Skeletal muscle satellite cell (primary cell): ENCODE results near the gene TPT1.

Source experiments
- H3K27me3 ChIP-seq: 2 replicates; pipeline ENCODE4 v1.7.0; 2013; ENCODE audit warnings: low read length; ENCODE audit not compliant: control insufficient read depth, insufficient read depth
- H3K36me3 ChIP-seq: 2 replicates; pipeline ENCODE4 v1.7.0; 2013; ENCODE audit warnings: mild to moderate bottlenecking, control low read depth, low read length; ENCODE audit not compliant: insufficient read depth
- H3K4me1 ChIP-seq: 2 replicates; pipeline ENCODE4 v1.7.0; 2013; ENCODE audit warnings: low read length; ENCODE audit not compliant: control insufficient read depth, insufficient read depth
- H3K4me2 ChIP-seq: 2 replicates; pipeline ENCODE4 v1.7.0; 2013; ENCODE audit warnings: mild to moderate bottlenecking, low read length
- H3K4me3 ChIP-seq: 2 replicates; pipeline ENCODE4 v1.7.0; 2013; ENCODE audit warnings: low read length
- H3K9ac ChIP-seq: 2 replicates; pipeline ENCODE4 v1.7.0; 2013; ENCODE audit warnings: mild to moderate bottlenecking, low read depth, low read length, moderate library complexity
- H3K9me3 ChIP-seq: replicated peaks from 2 replicates; pipeline ENCODE4 v1.7.0; 2013; ENCODE audit warnings: mild to moderate bottlenecking, control low read depth, low read length

Gene TPT1

DNA sequence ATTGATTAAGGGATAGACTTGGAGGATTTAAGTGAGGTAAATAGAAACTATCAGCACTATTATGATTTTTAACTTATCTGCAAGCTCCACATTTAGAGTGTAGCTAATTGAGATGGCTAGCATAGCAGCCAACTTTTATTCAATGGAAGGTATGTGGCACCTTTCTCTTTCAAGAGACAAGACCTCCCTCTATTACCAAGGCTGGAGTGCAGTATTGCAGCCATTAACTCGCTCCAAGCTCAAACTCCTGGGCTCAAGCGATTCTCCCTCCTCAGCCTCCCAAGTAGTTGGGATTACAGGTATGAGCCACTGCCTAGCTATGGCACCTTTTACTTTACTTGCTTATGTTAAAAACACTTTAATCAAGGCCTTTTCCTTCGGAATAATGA lies 8.2 kb downstream of the TPT1 start:
- H3K27me3 ChIP-seq, result no peaks in the 10 kb centered on the region
- peaks cover 36% of the 10 kb centered on the region for H3K36me3 ChIP-seq
- H3K9ac ChIP-seq, result no peak overlapping the region
- no peaks in the 10 kb centered on the region for H3K9me3 ChIP-seq
- H3K4me1 ChIP-seq, result peaks cover 86% of the 10 kb centered on the region
- H3K4me3 ChIP-seq, result no peak overlapping the region
- no peak overlapping the region for H3K4me2 ChIP-seq

DNA sequence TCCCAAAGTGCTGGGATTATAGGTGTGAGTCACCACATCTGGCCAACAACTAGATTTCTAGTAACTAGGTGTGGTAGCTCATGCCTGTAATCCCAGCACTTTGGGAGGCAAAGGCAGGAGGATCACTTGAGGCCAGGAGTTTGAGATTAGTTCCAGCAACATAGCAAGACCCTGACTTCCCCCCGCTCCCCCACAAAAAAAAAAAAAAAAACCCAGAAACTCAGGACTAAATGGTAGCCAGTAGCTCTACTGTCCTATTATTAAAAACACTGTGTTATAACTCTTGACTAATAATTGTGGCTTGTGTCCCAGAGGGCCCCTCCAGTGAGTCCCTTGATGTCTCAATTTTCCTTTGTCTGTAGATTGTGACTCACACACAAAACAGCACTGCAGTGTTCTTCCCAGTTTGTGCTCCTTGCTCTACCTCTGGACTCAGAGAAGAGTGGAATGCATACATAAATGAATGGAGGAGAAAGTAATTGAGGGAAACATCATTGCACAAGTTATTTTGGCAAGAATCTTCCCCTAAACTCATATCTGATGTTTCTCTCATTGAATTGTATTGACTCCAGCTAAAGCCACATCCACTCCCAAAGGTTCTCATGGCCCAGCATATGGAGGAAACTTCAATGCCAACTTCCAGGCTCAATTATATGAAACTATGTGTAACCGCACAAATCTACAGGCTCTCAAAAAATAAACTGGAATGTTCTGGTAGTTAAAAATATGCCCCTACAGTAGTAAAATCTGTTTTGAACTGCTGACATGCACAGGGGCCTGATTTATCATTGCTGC lies 8.8 kb downstream of the TPT1 start:
- H3K4me1 ChIP-seq, result peaks cover 80% of the 10 kb centered on the region
- H3K9me3 ChIP-seq, result no peaks in the 10 kb centered on the region
- H3K4me3 ChIP-seq, result no peak overlapping the region
- H3K27me3 ChIP-seq, result no peaks in the 10 kb centered on the region
- no peak overlapping the region for H3K4me2 ChIP-seq
- no peak overlapping the region for H3K9ac ChIP-seq
- H3K36me3 ChIP-seq, result peaks cover 30% of the 10 kb centered on the region

DNA sequence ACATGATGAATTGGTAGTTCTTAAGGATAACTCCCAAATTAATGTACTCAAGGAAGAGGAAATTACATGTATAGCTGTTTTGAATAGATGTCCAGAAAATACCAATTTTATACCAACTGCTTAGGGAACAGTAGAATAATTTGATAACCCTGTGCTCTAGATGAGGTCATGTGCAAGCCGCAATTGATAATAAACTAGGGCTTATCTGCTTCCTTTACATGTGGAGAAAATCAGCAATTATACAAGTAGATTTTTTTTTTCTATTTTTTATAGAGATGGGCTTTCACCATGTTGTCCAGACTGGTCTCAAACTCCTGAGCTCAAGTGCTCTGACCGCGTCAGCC lies 9.3 kb downstream of the TPT1 start:
- H3K4me3 ChIP-seq, result no peak overlapping the region
- H3K27me3 ChIP-seq, result no peaks in the 10 kb centered on the region
- peaks cover 24% of the 10 kb centered on the region for H3K36me3 ChIP-seq
- no peak overlapping the region for H3K9ac ChIP-seq
- no peaks in the 10 kb centered on the region for H3K9me3 ChIP-seq
- no peak overlapping the region for H3K4me2 ChIP-seq
- H3K4me1 ChIP-seq, result peaks cover 80% of the 10 kb centered on the region

DNA sequence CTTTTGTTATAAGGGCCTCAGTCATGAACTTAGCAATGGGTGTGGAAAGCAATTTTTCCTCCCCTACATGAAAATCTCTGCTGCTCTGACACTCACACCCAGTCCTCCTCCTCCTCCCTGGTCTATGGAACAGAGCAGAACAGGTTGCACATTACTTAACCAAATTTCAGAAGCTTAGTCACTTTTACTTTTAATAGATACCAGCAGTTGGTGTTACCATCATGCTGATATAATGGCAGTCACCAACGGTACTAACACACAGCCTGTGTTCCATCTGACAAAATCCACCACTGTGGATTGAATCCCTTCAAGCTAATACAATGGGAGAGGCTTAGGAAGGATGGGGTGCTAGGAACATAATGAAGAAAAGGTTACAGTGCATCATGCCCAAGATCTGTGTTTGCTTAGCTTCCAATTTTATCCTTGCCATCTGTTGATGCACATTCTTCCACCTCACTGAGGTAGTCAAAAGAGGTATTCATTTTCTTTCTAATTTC lies 9.8 kb downstream of the TPT1 start:
- peaks cover 19% of the 10 kb centered on the region for H3K36me3 ChIP-seq
- H3K27me3 ChIP-seq, result no peaks in the 10 kb centered on the region
- peaks cover 80% of the 10 kb centered on the region for H3K4me1 ChIP-seq
- H3K9me3 ChIP-seq, result no peaks in the 10 kb centered on the region
- no peak overlapping the region for H3K4me2 ChIP-seq
- no peak overlapping the region for H3K9ac ChIP-seq
- H3K4me3 ChIP-seq, result no peak overlapping the region

DNA sequence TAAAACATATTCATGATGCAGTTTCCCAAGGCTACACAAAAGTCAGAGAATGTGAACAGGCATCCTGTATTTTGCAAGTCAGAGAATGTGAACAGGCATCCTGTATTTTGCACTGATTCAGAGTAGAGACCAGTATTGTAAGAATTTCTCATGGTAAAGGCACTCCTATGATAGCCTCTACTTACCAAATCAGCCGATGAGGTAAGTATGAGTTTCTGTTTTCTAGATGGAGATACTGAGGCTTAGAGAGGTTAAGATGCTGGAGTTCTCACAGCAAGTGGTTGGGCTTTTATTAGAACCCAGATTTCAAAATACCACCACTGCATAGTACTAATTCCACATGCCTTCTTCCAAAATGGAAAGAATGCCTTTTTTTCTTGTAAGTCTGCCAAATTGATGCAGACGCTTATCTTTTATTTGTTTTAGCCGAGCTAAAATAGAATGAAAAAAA lies 12.3 kb downstream of the TPT1 start:
- H3K9me3 ChIP-seq, result no peaks in the 10 kb centered on the region
- no peaks in the 10 kb centered on the region for H3K27me3 ChIP-seq
- H3K4me2 ChIP-seq, result no peak overlapping the region
- H3K4me3 ChIP-seq, result no peak overlapping the region
- H3K36me3 ChIP-seq, result no peaks in the 10 kb centered on the region
- no peak overlapping the region for H3K9ac ChIP-seq
- H3K4me1 ChIP-seq, result peaks cover 70% of the 10 kb centered on the region

DNA sequence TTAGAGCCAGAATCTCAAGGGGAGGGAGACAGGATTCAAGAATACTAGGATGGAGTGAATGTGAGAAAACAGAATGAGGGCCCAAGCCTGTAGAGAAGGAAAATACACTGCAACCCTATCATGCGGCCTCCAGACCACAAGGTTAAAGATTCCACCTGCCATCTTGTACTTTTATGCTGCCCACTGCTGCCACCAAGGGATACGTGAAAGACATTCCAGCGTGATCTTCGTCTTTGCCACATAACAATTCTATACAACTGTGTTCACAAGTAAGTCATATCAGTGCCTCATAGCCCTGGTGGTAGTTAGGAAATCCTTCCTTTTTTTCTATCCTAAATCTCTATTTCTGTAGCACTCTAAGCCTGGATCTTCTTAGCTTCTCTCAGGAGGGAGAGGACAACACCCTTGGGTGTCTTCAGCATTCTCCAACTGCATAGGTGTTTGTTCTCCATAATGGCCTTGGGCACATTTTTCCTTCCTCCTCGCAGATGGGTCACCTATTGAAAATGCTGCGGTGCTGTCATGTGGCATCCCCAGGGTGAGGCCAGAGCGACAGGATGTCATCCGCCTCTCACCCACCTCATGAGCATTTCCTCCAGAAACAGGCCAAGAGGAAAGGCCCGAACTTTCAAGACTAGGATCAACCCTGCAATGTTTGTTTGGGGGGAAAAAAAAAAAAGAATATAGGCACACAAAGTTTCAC lies 13.6 kb downstream of the TPT1 start:
- no peak overlapping the region for H3K9ac ChIP-seq
- no peak overlapping the region for H3K4me2 ChIP-seq
- H3K4me3 ChIP-seq, result no peak overlapping the region
- no peaks in the 10 kb centered on the region for H3K27me3 ChIP-seq
- no peaks in the 10 kb centered on the region for H3K36me3 ChIP-seq
- no peaks in the 10 kb centered on the region for H3K9me3 ChIP-seq
- peaks cover 57% of the 10 kb centered on the region for H3K4me1 ChIP-seq

DNA sequence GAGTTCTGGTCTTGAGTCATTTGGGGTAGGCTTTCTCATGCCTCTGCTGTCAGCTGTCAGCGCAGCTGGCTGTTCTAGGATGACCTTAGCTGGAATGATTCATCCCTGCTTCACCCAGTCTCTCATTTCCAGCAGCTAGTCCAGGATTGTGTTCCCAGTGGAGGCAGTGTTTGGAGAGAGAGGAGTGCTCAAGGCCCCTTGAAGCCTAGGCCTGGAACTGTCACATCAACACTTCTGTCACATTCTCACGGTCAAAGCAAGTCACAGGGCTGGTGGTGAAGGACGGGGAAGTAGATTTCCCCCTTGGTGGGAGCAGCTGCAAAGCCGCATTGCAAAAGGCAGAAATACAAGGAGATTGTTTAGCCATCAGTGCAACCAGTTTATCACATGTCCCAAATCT lies 15.2 kb downstream of the TPT1 start:
- H3K4me2 ChIP-seq, result peak overlapping the region; percentile 63
- peaks cover 43% of the 10 kb centered on the region for H3K4me1 ChIP-seq
- H3K36me3 ChIP-seq, result no peaks in the 10 kb centered on the region
- peak overlapping the region; percentile 50 for H3K9ac ChIP-seq
- H3K4me3 ChIP-seq, result peak overlapping the region; percentile 29
- H3K9me3 ChIP-seq, result no peaks in the 10 kb centered on the region
- no peaks in the 10 kb centered on the region for H3K27me3 ChIP-seq

DNA sequence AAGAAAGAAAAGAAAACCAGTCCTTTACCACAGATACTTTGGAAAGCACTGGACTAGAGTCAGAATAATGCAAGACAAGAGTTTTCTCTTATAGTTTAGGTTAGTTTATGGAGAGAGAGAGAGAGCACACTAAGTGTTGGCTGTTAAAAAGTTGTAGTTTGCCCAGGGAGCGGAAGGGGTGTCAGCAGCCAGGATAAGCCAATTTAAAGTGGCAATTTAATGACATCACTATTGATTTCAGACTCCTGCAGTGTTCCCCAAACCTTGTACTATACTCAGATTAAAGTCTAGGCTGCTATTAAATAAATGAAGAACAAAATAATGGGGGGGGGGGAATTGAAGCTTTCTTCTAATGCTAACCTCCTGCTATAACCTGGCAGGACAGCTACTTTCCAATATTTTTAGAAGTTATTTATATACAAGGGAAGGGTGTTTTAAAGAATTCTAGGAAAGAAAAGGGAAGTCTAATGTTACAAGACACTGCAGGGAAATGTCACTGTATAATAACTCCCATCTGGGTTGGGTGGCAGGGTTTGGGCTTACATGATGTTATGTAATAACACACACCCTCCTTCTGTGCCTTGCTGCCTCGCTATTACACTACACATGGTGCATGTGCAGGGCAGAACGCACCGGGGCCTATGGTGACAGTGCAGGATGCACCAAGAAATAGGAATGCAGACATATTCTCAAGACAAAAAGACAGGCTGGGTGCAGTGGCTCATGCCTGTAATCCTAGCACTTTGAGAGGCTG lies 19.9 kb downstream of the TPT1 start:
- Histone ChIP-seq H3K36me3 (no peaks in the 10 kb centered on the region), H3K9me3 (no peaks in the 10 kb centered on the region), H3K4me3 (no peak overlapping the region), H3K4me1 (peaks cover 14% of the 10 kb centered on the region), H3K27me3 (no peaks in the 10 kb centered on the region), H3K9ac (no peak overlapping the region), H3K4me2 (no peak overlapping the region)

DNA sequence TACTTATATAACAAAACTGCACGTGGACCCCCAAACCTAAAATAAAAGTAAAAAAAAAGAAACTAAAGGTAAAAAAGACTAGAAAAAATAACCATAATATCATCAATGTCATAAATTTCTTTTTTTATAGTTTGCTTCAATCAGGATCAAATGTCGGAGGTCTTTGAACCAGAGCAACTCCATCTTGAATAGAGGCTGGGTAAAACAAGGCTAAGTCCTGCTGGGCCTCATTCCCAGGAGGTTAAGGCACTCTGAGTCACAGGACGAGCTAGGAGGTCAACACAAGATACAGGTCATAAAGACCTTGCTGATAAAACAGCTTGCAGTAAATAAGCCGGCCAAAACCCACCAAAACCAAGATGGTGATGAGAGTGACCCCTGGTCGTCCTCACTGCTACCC lies 24.0 kb downstream of the TPT1 start:
- Histone ChIP-seq H3K27me3 (no peaks in the 10 kb centered on the region), H3K4me1 (no peaks in the 10 kb centered on the region), H3K36me3 (no peaks in the 10 kb centered on the region), H3K4me2 (no peak overlapping the region), H3K4me3 (no peak overlapping the region), H3K9ac (no peak overlapping the region), H3K9me3 (no peaks in the 10 kb centered on the region)

DNA sequence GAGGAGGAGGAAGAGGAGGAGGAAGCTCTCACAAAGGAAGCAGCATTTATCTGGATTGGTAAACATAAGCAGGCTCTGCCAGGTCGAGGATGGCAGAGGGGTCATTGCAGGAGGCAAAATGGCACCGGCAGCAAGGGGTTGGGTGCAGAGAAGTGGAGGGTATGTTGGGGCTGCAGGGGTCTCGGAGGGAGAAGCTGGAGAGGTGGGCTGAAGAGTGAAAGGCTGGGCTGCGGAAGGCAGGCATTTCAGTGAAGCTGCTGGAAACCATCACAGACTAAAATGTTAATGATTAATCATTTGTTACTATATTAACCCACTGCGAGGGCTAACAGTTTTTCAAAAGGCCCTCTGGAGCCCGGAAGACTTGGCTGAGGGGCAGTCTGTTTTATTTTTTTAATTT lies 24.6 kb downstream of the TPT1 start:
- Histone ChIP-seq H3K9me3 (no peaks in the 10 kb centered on the region), H3K27me3 (no peaks in the 10 kb centered on the region), H3K4me1 (peaks cover 6% of the 10 kb centered on the region), H3K9ac (no peak overlapping the region), H3K36me3 (no peaks in the 10 kb centered on the region), H3K4me2 (no peak overlapping the region), H3K4me3 (no peak overlapping the region)

DNA sequence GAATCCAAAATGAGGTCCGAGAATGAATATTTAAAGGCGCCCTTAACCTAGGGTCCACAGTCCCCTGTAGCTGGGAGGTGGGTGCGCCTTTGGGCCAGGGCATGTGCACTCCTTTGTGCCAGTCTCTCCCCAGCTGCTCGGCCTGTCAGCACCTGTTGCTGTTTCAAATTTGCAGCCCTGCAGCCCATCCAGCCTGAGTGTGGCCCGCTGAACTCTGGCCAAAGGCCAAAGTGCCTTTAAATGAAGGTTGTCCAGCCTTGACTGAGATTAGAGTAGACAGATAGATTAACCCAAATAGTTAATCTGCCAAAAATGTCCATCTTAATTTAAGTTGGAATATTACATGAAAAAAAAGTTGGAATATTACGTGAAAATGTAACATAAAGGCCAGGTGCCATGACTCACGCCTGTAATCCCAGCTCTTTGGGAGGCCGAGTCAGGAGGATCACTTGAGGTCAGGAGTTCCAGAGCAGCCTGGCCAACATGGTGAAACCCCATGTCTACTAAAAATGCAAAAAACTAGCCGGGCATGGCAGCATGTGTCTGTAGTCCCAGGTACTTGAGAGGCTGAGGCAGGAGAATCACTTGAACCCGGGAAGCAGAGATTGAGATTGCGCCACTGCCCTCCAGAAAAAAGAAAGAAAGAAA lies 25.3 kb downstream of the TPT1 start:
- H3K9ac ChIP-seq, result no peak overlapping the region

More for the DNA sequence above, 25.3 kb downstream of the TPT1 start:
- Histone ChIP-seq H3K4me2 (no peak overlapping the region), H3K9me3 (no peaks in the 10 kb centered on the region), H3K4me1 (peaks cover 11% of the 10 kb centered on the region), H3K4me3 (no peak overlapping the region), H3K27me3 (no peaks in the 10 kb centered on the region), H3K36me3 (no peaks in the 10 kb centered on the region)
